Endothelial cell of umbilical vein (primary cell): ENCODE data around the gene STAB1. TPM values are rescaled to one million over a fixed set of nuclear protein-coding genes. Genes with fewer than 3 reads are reported as not detected.
"Not testable (repeated sequence)": the region's sequence is repeated elsewhere in the genome, so short reads cannot be mapped to it uniquely, and the experiment has no call there.

Experiments used
- BruUV-seq: library from RNA; stranded (reverse); fragments of 400-500 nt; replicated peaks from 2 replicates; lab custom pipeline; 2021; lab: Mats Ljungman, UMichigan
- CTCF ChIA-PET: fragments of 300-600, 350-600 bp; sonication (Branson Sonifier 250); formaldehyde crosslinking; loops from one replicate; lab custom pipeline; 2021; ENCODE audit warnings: antibody characterized with exemption, inconsistent platforms; lab: Charles Lee
- POLR2A ChIA-PET: fragments of 300-600, 350-600 bp; sonication (Branson Sonifier 250); formaldehyde crosslinking; loops from one replicate; lab custom pipeline; 2021; ENCODE audit warnings: antibody characterized with exemption, inconsistent platforms; lab: Charles Lee
- DNase-seq: peaks from one replicate; pipeline ENCODE4 v3.0.0-alpha.2; 2011; ENCODE audit warnings: low read depth, low spot score
- FAIRE-seq: peaks from 2 replicates; lab custom pipeline; 2011; peaks lifted over from hg19 to GRCh38; lab: Jason Lieb, UNC
- H2AFZ ChIP-seq: 2 replicates; pipeline ENCODE4 v1.6.0; 2012; ENCODE audit warnings: low read depth, low read length, control low read depth, inconsistent platforms
- H3K27ac ChIP-seq: 2 replicates; pipeline ENCODE4 v1.5.1; 2011; ENCODE audit warnings: low read depth, mild to moderate bottlenecking, control low read depth, low read length, moderate library complexity; ENCODE audit not compliant: insufficient read depth
- H3K27me3 ChIP-seq, 2 experiments: 2 replicates each; pipeline versions ENCODE4 v1.6.0 to v1.6.1; 2011; ENCODE audit warnings: low read length in 2 of 2, mixed read lengths in 1 of 2; ENCODE audit not compliant: control insufficient read depth in 2 of 2, insufficient read depth in 2 of 2
- H3K36me3 ChIP-seq, 2 experiments: 2 replicates in 1 of 2; 3 replicates in 1 of 2; pipeline ENCODE4 v1.5.1; 2011; ENCODE audit warnings: low read length in 2 of 2, mild to moderate bottlenecking in 1 of 2, moderate library complexity in 1 of 2; ENCODE audit not compliant: control insufficient read depth in 2 of 2, insufficient read depth in 2 of 2; ENCODE audit errors: extremely low read depth in 1 of 2
- H3K4me1 ChIP-seq: 3 replicates; pipeline ENCODE4 v1.5.1; 2011; ENCODE audit warnings: mild to moderate bottlenecking, low read length; ENCODE audit not compliant: control insufficient read depth, insufficient read depth; ENCODE audit errors: extremely low read depth
- H3K4me2 ChIP-seq: 2 replicates; pipeline ENCODE4 v1.6.1; 2011; ENCODE audit warnings: low read length, control low read depth, mixed read lengths; ENCODE audit not compliant: insufficient read depth
- H3K4me3 ChIP-seq, 3 experiments: fragments of 200-600 bp in 1 of 3; sonication (generic), shearing (Covaris generic) in 1 of 3; replicated peaks in 1 of 3; 2 replicates each; pipeline ENCODE4 v1.5.1; 2011 to 2016; ENCODE audit warnings: control low read depth in 3 of 3, low read length in 3 of 3, mild to moderate bottlenecking in 2 of 3, inconsistent platforms in 1 of 3, low read depth in 1 of 3, moderate library complexity in 1 of 3; ENCODE audit not compliant: insufficient read depth in 1 of 3
- H3K79me2 ChIP-seq: 2 replicates; pipeline ENCODE4 v1.6.0; 2012; ENCODE audit warnings: low read length, inconsistent platforms; ENCODE audit not compliant: control insufficient read depth, insufficient read depth
- H3K9ac ChIP-seq: replicated peaks from 2 replicates; pipeline ENCODE3; 2011; ENCODE audit warnings: low read length, control low read depth; ENCODE audit not compliant: insufficient read depth; ENCODE audit errors: extremely low read depth
- H3K9me1 ChIP-seq: replicated peaks from 3 replicates; pipeline ENCODE4 v1.6.0; 2011; ENCODE audit warnings: mild to moderate bottlenecking, low read length; ENCODE audit not compliant: control insufficient read depth, insufficient read depth; ENCODE audit errors: extremely low read depth
- H3K9me3 ChIP-seq: replicated peaks from 2 replicates; pipeline ENCODE4 v1.5.1; 2012; ENCODE audit warnings: low read length, inconsistent platforms; ENCODE audit not compliant: control insufficient read depth, insufficient read depth
- H4K20me1 ChIP-seq: replicated peaks from 2 replicates; pipeline ENCODE3; 2011; ENCODE audit warnings: mild to moderate bottlenecking, low read length; ENCODE audit not compliant: control insufficient read depth, insufficient read depth; ENCODE audit errors: extremely low read depth
- EZH2 ChIP-seq: IDR thresholded peaks from 2 replicates; pipeline ENCODE4 v1.6.1; 2012; ENCODE audit warnings: borderline replicate concordance, low read depth, mild to moderate bottlenecking, moderate library complexity, low read length, inconsistent platforms; ENCODE audit not compliant: severe bottlenecking
- FOS ChIP-seq: IDR thresholded peaks from 2 replicates; pipeline ENCODE4 v1.6.1; 2011; ENCODE audit warnings: mild to moderate bottlenecking, low read length, moderate library complexity, borderline replicate concordance; ENCODE audit not compliant: insufficient read depth
- GATA2 ChIP-seq: IDR thresholded peaks from 2 replicates; pipeline ENCODE4 v1.7.0; 2011; ENCODE audit warnings: low read depth, mild to moderate bottlenecking, moderate library complexity, mixed read lengths, low read length; ENCODE audit not compliant: insufficient read length, insufficient read depth
- JUN ChIP-seq: IDR thresholded peaks from 2 replicates; pipeline ENCODE4 v1.6.1; 2011; ENCODE audit warnings: borderline replicate concordance, low read depth; ENCODE audit not compliant: insufficient read length, insufficient read depth
- MYC ChIP-seq: IDR thresholded peaks from one replicate; pipeline ENCODE4 v1.6.1; 2011; ENCODE audit warnings: mild to moderate bottlenecking, low read depth, low read length
- POLR2A ChIP-seq: IDR thresholded peaks from 2 replicates; pipeline ENCODE4 v1.6.1; 2012; ENCODE audit warnings: low read depth, mild to moderate bottlenecking, control low read depth, low read length
- POLR2AphosphoS5 ChIP-seq: IDR thresholded peaks from 2 replicates; pipeline ENCODE4 v1.6.1; 2012; ENCODE audit warnings: low read depth, mild to moderate bottlenecking, control low read depth, low read length, moderate library complexity; ENCODE audit not compliant: insufficient read depth
- dilution Hi-C: fragments of 300-500 bp; cut with MboI; formaldehyde crosslinking; loops from one replicate; pipeline ENCODE4 v1.15.0; 2019; ENCODE audit warnings: low sequenced_read_pairs; ENCODE audit not compliant: extremely low pct_ligation_motif_present
- intact Hi-C: fragments of 100-400 bp; cut with micrococcal nuclease; formaldehyde crosslinking; loops from one replicate; pipeline ENCODE4 v1.10.0; 2022
- polyA plus RNA-seq, 4 experiments: library from polyadenylated mRNA; depleted of rRNA in 3 of 4; stranded (reverse) in 3 of 4; unstranded in 1 of 4; fragments of >200 nt; gene quantifications; 2 replicates each; pipeline versions ENCODE4 v1.2.1 to v1.2.3, GENCODE V29; 2011 to 2012; ENCODE audit warnings: missing spikeins in 1 of 4
- total RNA-seq: library from RNA; stranded (reverse); gene quantifications from 2 replicates; pipeline ENCODE4 v1.2.3, GENCODE V29; 2021
- TF ChIP-seq, protein P1 (sequence below), 2 donors: IDR thresholded peaks; 1 replicate in 1 of 2; 2 replicates in 1 of 2; pipeline ENCODE4 v1.5.1; 2011; ENCODE audit warnings: low read length in 2 of 2, mild to moderate bottlenecking in 2 of 2, moderate library complexity in 2 of 2, control low read depth in 1 of 2, inconsistent platforms in 1 of 2, low read depth in 1 of 2; ENCODE audit not compliant: insufficient read depth in 1 of 2; ENCODE audit errors: extremely low read depth in 1 of 2
- TF ChIP-seq, protein P2 (sequence below): IDR thresholded peaks from 2 replicates; pipeline ENCODE4 v1.6.1; 2011; ENCODE audit not compliant: insufficient read depth, insufficient read length

The STAB1 gene
- total and polyA plus RNA-seq, 2 donors (not counting 3 experiments of a cell fraction or from before 2014, with no cell fraction given): 369 TPM

DNA sequence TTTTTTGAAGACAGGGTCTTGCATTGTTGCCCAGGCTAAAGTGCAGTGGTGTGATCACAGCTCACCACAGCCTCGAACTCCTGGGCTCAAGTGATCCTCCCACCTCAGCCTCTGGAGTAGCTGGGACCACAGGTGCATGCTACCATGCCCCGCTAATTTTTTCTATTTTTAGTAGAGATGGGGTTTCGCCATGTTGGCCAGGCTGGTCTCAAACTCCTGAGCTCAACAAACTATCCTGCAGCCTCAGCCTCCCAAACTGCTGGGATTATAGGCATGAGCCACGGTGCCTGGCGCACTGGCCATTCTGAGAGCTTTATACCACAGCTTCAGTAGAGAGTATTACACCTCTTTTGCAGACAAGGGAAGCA is 31.5 kb downstream of the STAB1 start:
- Histone ChIP-seq H3K79me2 (peaks cover 23% of the 10 kb centered on the region), H3K4me1 (peaks cover 27% of the 10 kb centered on the region), H3K36me3 (peaks cover 18 to 56% of the 10 kb centered on the region in 2 experiments)
- H4K20me1 ChIP-seq, dilution Hi-C loops, DNase-seq, BruUV-seq, H3K9me3 ChIP-seq, H3K9me1 ChIP-seq, H3K4me3 ChIP-seq, H3K27ac ChIP-seq, H3K9ac ChIP-seq, H3K27me3 ChIP-seq, H3K4me2 ChIP-seq, H2AFZ ChIP-seq, FAIRE-seq: not testable (repeated sequence)
- TF ChIP-seq POLR2AphosphoS5: peak; percentile 33
- ChIA-PET CTCF (interaction anchor here (1.1 to 1.5 kb wide), 3 partner anchors 9 to 56 kb away, joined by 3 to 6 read pairs (median 5); partner anchors contain the start of gene UQCC5), POLR2A (interaction anchor here (1.4 kb wide), 1 partner anchor 18 kb away, joined by 3 read pairs; no protein-coding TSS in a partner anchor)
- intact Hi-C loops: loop anchor here (1.0 kb wide), 1 partner anchor 35 kb away; no protein-coding TSS in a partner anchor

DNA sequence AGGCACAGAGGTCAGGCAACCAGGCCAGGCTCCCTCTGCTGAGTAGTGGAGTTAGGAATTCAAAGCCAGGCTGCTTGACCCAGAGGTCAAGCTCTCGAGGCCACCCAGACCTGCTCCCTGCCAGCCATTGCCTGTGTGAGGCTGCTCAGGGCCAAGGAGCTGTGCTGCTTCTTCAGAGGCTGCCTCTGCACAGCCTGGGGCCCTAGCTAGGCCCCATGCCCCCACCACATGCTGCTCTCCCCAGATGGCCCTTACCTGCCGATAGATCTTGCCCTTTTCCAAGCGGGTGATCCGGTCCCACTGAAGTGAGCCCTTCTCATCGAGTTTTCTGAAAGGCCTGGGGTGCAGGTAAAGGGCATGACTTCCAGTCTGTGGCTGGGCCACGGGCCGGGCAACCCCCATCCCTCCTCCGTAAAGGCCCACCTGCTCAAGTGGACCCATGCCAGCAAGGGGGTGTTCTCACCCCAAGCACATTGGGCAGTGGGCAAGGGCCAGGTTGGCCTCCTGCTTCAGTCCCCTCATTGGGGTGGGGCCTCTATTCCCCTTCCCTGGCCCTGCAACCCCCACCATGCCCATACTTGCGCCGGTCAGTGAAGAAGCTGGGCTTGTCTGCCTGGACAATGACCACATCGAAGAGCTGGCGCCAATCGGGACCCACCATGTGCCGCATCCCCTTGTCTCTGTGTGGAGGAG is 32.0 kb downstream of the STAB1 start:
- no peaks in the 10 kb centered on the region for H4K20me1 ChIP-seq
- no TSS peak for BruUV-seq
- no peaks in the 10 kb centered on the region for H3K9me1 ChIP-seq
- H3K4me3 ChIP-seq: no peak overlapping the region
- DNase-seq (no peak), FAIRE-seq (no peak)
- H3K4me2 ChIP-seq: no peak overlapping the region
- H3K79me2 ChIP-seq: peaks cover 28% of the 10 kb centered on the region
- dilution Hi-C loops: no loop called here
- POLR2A ChIA-PET: no interaction called here
- TF ChIP-seq, protein P1, sequence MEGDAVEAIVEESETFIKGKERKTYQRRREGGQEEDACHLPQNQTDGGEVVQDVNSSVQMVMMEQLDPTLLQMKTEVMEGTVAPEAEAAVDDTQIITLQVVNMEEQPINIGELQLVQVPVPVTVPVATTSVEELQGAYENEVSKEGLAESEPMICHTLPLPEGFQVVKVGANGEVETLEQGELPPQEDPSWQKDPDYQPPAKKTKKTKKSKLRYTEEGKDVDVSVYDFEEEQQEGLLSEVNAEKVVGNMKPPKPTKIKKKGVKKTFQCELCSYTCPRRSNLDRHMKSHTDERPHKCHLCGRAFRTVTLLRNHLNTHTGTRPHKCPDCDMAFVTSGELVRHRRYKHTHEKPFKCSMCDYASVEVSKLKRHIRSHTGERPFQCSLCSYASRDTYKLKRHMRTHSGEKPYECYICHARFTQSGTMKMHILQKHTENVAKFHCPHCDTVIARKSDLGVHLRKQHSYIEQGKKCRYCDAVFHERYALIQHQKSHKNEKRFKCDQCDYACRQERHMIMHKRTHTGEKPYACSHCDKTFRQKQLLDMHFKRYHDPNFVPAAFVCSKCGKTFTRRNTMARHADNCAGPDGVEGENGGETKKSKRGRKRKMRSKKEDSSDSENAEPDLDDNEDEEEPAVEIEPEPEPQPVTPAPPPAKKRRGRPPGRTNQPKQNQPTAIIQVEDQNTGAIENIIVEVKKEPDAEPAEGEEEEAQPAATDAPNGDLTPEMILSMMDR (IDR thresholded peaks at IDR 0.05; ENCODE audit: extremely low read depth in 1 of 2, insufficient read depth in 1 of 2, low read depth in 1 of 2, low read length in 2 of 2): no peak
- no peak for TF ChIP-seq FOS
- TF ChIP-seq POLR2A: no peak
- TF ChIP-seq JUN: no peak
- TF ChIP-seq, protein P2, sequence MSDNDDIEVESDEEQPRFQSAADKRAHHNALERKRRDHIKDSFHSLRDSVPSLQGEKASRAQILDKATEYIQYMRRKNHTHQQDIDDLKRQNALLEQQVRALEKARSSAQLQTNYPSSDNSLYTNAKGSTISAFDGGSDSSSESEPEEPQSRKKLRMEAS: no peak
- no peak for TF ChIP-seq EZH2
- TF ChIP-seq POLR2AphosphoS5: no peak
- TF ChIP-seq MYC: no peak
- TF ChIP-seq GATA2: no peak
- H3K36me3 ChIP-seq: peaks cover 13 to 52% of the 10 kb centered on the region in 2 experiments
- no peak overlapping the region for H3K9ac ChIP-seq
- no peak overlapping the region for H3K27ac ChIP-seq
- intact Hi-C loops: no loop called here
- peaks cover 32% of the 10 kb centered on the region for H3K4me1 ChIP-seq
- no peaks in the 10 kb centered on the region for H3K27me3 ChIP-seq
- H3K9me3 ChIP-seq: no peaks in the 10 kb centered on the region
- CTCF ChIA-PET: interaction anchor here (1.1 to 1.5 kb wide), 3 partner anchors 9 to 56 kb away, joined by 3 to 6 read pairs (median 5); partner anchors contain the start of gene UQCC5
- no peak overlapping the region for H2AFZ ChIP-seq
